ENCODE measurements around the gene COMMD1.

Gene COMMD1

DNA sequence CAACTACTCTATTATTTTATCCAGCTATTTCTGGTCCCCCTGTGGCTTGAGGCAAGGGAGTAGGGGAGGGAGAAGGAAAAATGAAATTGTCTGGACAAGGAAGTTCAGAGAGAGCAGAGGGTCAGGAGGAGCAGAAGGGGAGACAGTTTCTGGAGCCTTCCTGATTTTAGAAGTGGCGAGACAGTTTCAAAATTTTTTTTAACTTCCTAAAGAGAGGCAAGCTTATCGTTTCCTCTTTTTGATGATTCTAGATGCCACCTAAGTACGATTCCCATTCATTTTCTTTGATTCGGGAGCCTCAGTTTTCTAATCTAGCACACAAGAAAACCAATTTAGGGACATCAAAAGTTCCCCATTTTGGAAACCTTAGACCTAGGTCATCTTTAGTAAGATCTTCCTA, 193.6 kb downstream of the COMMD1 start (continued):
- TF ChIP-seq, protein P1, sequence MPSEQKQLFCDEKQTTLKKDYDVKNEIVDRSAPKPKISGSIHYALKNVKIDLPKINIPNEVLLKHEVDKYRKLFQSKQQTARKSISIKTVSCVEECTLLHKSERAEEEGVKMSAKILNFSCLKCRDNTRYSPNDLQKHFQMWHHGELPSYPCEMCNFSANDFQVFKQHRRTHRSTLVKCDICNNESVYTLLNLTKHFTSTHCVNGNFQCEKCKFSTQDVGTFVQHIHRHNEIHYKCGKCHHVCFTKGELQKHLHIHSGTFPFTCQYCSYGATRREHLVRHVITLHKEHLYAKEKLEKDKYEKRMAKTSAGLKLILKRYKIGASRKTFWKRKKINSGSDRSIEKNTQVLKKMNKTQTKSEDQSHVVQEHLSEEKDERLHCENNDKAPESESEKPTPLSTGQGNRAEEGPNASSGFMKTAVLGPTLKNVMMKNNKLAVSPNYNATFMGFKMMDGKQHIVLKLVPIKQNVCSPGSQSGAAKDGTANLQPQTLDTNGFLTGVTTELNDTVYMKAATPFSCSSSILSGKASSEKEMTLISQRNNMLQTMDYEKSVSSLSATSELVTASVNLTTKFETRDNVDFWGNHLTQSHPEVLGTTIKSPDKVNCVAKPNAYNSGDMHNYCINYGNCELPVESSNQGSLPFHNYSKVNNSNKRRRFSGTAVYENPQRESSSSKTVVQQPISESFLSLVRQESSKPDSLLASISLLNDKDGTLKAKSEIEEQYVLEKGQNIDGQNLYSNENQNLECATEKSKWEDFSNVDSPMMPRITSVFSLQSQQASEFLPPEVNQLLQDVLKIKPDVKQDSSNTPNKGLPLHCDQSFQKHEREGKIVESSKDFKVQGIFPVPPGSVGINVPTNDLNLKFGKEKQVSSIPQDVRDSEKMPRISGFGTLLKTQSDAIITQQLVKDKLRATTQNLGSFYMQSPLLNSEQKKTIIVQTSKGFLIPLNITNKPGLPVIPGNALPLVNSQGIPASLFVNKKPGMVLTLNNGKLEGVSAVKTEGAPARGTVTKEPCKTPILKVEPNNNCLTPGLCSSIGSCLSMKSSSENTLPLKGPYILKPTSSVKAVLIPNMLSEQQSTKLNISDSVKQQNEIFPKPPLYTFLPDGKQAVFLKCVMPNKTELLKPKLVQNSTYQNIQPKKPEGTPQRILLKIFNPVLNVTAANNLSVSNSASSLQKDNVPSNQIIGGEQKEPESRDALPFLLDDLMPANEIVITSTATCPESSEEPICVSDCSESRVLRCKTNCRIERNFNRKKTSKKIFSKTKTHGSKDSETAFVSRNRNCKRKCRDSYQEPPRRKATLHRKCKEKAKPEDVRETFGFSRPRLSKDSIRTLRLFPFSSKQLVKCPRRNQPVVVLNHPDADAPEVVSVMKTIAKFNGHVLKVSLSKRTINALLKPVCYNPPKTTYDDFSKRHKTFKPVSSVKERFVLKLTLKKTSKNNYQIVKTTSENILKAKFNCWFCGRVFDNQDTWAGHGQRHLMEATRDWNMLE (tag by site-specific recombination; conservative IDR thresholded peaks at IDR 0.05; ENCODE audit: low read depth): no peak
- TF ChIP-seq REST (tag by site-specific recombination; IDR thresholded peaks at IDR 0.05): no peak

GRCh38 chr2:62099523-62100175, 194.2 kb downstream of the COMMD1 start:
- H3K4me3 ChIP-seq (ENCODE audit: low read depth, low read length): no peak overlapping the region
- TF ChIP-seq, protein P2, sequence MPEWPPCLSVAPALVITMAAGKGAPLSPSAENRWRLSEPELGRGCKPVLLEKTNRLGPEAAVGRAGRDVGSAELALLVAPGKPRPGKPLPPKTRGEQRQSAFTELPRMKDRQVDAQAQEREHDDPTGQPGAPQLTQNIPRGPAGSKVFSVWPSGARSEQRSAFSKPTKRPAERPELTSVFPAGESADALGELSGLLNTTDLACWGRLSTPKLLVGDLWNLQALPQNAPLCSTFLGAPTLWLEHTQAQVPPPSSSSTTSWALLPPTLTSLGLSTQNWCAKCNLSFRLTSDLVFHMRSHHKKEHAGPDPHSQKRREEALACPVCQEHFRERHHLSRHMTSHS (tag by site-specific recombination; IDR thresholded peaks at IDR 0.05): no peak
- TF ChIP-seq ZNF580 (tag by site-specific recombination; IDR thresholded peaks at IDR 0.05): no peak
- no peak for TF ChIP-seq ZNF785 (tag by site-specific recombination; IDR thresholded peaks at IDR 0.05)
- no peak for TF ChIP-seq ZNF174 (tag by site-specific recombination; IDR thresholded peaks at IDR 0.05)
- no peak for TF ChIP-seq KLF10 (tag by site-specific recombination; IDR thresholded peaks at IDR 0.05)
- TF ChIP-seq ZNF24 (tag by site-specific recombination; IDR thresholded peaks at IDR 0.05): no peak
- TF ChIP-seq INSM2 (tag by site-specific recombination; IDR thresholded peaks at IDR 0.05): no peak
- TF ChIP-seq ZNF248 (tag by site-specific recombination; IDR thresholded peaks at IDR 0.05): no peak
- TF ChIP-seq ZNF48 (tag by site-specific recombination; IDR thresholded peaks at IDR 0.05): no peak
- CTCF ChIA-PET: no interaction called here

DNA sequence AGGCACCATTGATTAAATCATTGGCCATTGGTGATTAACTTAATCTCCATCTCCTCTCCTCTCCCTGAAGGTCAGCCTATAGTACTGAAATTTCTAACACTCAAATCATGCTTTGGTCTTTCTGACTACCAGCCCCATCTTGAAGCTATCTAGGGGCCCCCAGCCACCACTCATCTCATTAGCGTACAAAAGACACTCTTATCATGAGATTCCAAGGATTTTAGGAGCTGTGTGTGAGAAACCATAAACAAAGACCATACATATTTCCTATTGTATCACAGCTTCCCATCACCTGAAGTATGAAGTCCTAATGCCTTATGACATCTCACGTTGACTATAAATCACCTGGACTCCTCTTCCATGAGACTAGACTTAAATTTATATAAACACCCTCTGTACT, 196.4 kb downstream of the COMMD1 start:
- ChIA-PET POLR2A (no interaction called here), CTCF (no interaction called here)
- H3K4me1 ChIP-seq (ENCODE audit: control insufficient read depth, insufficient read depth, low read length): no peaks in the 10 kb centered on the region
- H3K36me3 ChIP-seq (ENCODE audit: control insufficient read depth in 2 of 2, insufficient read depth in 1 of 2, low read length in 2 of 2): no peaks in the 10 kb centered on the region
- no peak overlapping the region for H3K4me3 ChIP-seq (ENCODE audit: low read depth, low read length)
- H3K27ac ChIP-seq (ENCODE audit: extremely low read depth, low read depth, low read length): no peak overlapping the region
- H3K9me3 ChIP-seq (ENCODE audit: control insufficient read depth, insufficient read depth, low read depth, low read length): no peaks in the 10 kb centered on the region
- TF ChIP-seq, protein P3, sequence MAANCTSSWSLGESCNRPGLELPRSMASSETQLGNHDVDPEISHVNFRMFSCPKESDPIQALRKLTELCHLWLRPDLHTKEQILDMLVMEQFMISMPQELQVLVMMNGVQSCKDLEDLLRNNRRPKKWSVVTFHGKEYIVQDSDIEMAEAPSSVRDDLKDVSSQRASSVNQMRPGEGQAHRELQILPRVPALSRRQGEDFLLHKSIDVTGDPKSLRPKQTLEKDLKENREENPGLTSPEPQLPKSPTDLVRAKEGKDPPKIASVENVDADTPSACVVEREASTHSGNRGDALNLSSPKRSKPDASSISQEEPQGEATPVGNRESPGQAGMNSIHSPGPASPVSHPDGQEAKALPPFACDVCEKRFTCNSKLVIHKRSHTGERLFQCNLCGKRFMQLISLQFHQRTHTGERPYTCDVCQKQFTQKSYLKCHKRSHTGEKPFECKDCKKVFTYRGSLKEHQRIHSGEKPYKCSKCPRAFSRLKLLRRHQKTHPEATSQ (tag by site-specific recombination; IDR thresholded peaks at IDR 0.05): no peak
- TF ChIP-seq, protein P4, sequence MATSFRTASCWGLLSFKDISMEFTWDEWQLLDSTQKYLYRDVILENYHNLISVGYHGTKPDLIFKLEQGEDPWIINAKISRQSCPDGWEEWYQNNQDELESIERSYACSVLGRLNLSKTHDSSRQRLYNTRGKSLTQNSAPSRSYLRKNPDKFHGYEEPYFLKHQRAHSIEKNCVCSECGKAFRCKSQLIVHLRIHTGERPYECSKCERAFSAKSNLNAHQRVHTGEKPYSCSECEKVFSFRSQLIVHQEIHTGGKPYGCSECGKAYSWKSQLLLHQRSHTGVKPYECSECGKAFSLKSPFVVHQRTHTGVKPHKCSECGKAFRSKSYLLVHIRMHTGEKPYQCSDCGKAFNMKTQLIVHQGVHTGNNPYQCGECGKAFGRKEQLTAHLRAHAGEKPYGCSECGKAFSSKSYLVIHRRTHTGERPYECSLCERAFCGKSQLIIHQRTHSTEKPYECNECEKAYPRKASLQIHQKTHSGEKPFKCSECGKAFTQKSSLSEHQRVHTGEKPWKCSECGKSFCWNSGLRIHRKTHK (tag by site-specific recombination; IDR thresholded peaks at IDR 0.05): no peak
- no peak for TF ChIP-seq ZNF341 (tag by site-specific recombination; IDR thresholded peaks at IDR 0.05; ENCODE audit: low read depth)
- no peak for TF ChIP-seq HOXC10 (CRISPR knock-in tag; IDR thresholded peaks at IDR 0.05)
- TF ChIP-seq ZNF623 (tag by site-specific recombination; IDR thresholded peaks at IDR 0.05): no peak
- no peak for TF ChIP-seq SP3 (tag by site-specific recombination; IDR thresholded peaks at IDR 0.05)
- TF ChIP-seq SCRT2 (tag by site-specific recombination; IDR thresholded peaks at IDR 0.05): no peak
- TF ChIP-seq ZSCAN16 (tag by site-specific recombination; IDR thresholded peaks at IDR 0.05): no peak

More at GRCh38 chr2:62099523-62100175, 194.2 kb downstream of the COMMD1 start:
- POLR2A ChIA-PET: no interaction called here
- Histone ChIP-seq H3K4me1 (ENCODE audit: control insufficient read depth, insufficient read depth, low read length) (no peaks in the 10 kb centered on the region), H3K27ac (ENCODE audit: extremely low read depth, low read depth, low read length) (no peak overlapping the region), H3K36me3 (ENCODE audit: control insufficient read depth in 2 of 2, insufficient read depth in 1 of 2, low read length in 2 of 2) (no peaks in the 10 kb centered on the region), H3K9me3 (ENCODE audit: control insufficient read depth, insufficient read depth, low read depth, low read length) (no peaks in the 10 kb centered on the region)
